Common myeloid progenitor, CD34-positive (primary cell): ENCODE data around the gene SLC22A23.
A peak's percentile ranks its signal among the peaks of the same experiment; 100 is the strongest.

Experiments
- CTCF ChIA-PET: fragments of 350-600 bp; sonication (Branson Sonifier 250); formaldehyde crosslinking; loops from one replicate; lab custom pipeline; 2021; ENCODE audit warnings: antibody characterized with exemption; lab: Charles Lee
- POLR2A ChIA-PET: fragments of 350-600 bp; sonication (Branson Sonifier 250); formaldehyde crosslinking; loops from one replicate; lab custom pipeline; 2021; ENCODE audit warnings: antibody characterized with exemption; lab: Charles Lee
- DNase-seq, 3 donors: peaks; one replicate each; pipeline versions ENCODE4 v3.0.0 to v3.0.0-alpha.2; 2013
- H3K27ac ChIP-seq, 2 experiments: 1 replicate in 1 of 2; 2 replicates in 1 of 2; pipeline ENCODE4 v1.7.0; 2013; ENCODE audit warnings: inconsistent platforms in 2 of 2, low read length in 2 of 2, mild to moderate bottlenecking in 2 of 2, low read depth in 1 of 2, moderate library complexity in 1 of 2; ENCODE audit not compliant: severe bottlenecking in 2 of 2, insufficient read depth in 1 of 2, poor library complexity in 1 of 2
- H3K27me3 ChIP-seq, 5 experiments: replicated peaks in 2 of 5; 1 replicate in 3 of 5; 2 replicates in 2 of 5; pipeline versions ENCODE4 v1.6.1 to v1.7.0; 2013; ENCODE audit warnings: low read length in 4 of 5, mild to moderate bottlenecking in 2 of 5, moderate library complexity in 2 of 5, inconsistent platforms in 1 of 5; ENCODE audit not compliant: insufficient read depth in 5 of 5, control insufficient read depth in 4 of 5
- H3K36me3 ChIP-seq, 4 experiments: 1 replicate in 2 of 4; 2 replicates in 2 of 4; pipeline versions ENCODE4 v1.6.1 to v1.7.0; 2013; ENCODE audit warnings: low read length in 3 of 4, control low read depth in 1 of 4, mild to moderate bottlenecking in 1 of 4; ENCODE audit not compliant: control insufficient read depth in 4 of 4, insufficient read depth in 4 of 4
- H3K4me1 ChIP-seq, 4 experiments: 1 replicate in 3 of 4; 2 replicates in 1 of 4; pipeline versions ENCODE4 v1.6.1 to v1.7.1; 2013; ENCODE audit warnings: low read length in 3 of 4, mild to moderate bottlenecking in 3 of 4, control low read depth in 1 of 4, inconsistent platforms in 1 of 4, moderate library complexity in 1 of 4; ENCODE audit not compliant: control insufficient read depth in 4 of 4, insufficient read depth in 4 of 4; ENCODE audit errors: control extremely low read depth in 1 of 4
- H3K4me3 ChIP-seq, 7 experiments: 1 replicate in 4 of 7; 2 replicates in 3 of 7; pipeline versions ENCODE4 v1.5.1 to v1.7.0; 2013; ENCODE audit warnings: mild to moderate bottlenecking in 7 of 7, low read length in 6 of 7, moderate library complexity in 6 of 7, inconsistent platforms in 2 of 7, low read depth in 2 of 7, control low read depth in 1 of 7; ENCODE audit not compliant: insufficient read depth in 4 of 7, control insufficient read depth in 1 of 7; ENCODE audit errors: extremely low read depth in 1 of 7
- H3K9me3 ChIP-seq, 5 experiments: 1 replicate in 4 of 5; 2 replicates in 1 of 5; pipeline versions ENCODE4 v1.6.1 to v1.7.1; 2013; ENCODE audit warnings: low read length in 4 of 5, mild to moderate bottlenecking in 2 of 5, inconsistent platforms in 1 of 5, low read depth in 1 of 5, moderate library complexity in 1 of 5; ENCODE audit not compliant: control insufficient read depth in 4 of 5, insufficient read depth in 2 of 5; ENCODE audit errors: control extremely low read depth in 1 of 5
- WGBS: methylation state at CpG from one replicate; pipeline ENCODE4 v1.1.5; 2013; ENCODE audit not compliant: insufficient coverage; 5-methylcytosine and 5-hydroxymethylcytosine counted together

Gene SLC22A23

GRCh38 chr6:3282476-3283236, 174.2 kb downstream of the SLC22A23 start:
- Histone ChIP-seq H3K9me3 (no peaks in the 10 kb centered on the region), H3K4me3 (no peak overlapping the region), H3K4me1 (peaks cover 0 to 7% (median 0%) of the 10 kb centered on the region in 4 experiments), H3K27me3 (no peaks in the 10 kb centered on the region), H3K27ac (no peak overlapping the region), H3K36me3 (peaks cover 0 to 23% (median 1%) of the 10 kb centered on the region in 4 experiments)
- CTCF ChIA-PET = interaction anchor here (1.4 to 10.2 kb wide), 5 partner anchors 10 to 696 kb away, joined by 4 to 121 read pairs (median 5); no protein-coding TSS in a partner anchor
- no peak for DNase-seq
- WGBS = 97% methylated on average over 19 of the region's 20 CpGs
- POLR2A ChIA-PET = no interaction called here

GRCh38 chr6:3281631-3282475, 175.0 kb downstream of the SLC22A23 start:
- ChIA-PET CTCF (interaction anchor here (0.6 to 10.2 kb wide), 9 partner anchors 9 to 708 kb away, joined by 3 to 121 read pairs (median 4); no protein-coding TSS in a partner anchor), POLR2A (no interaction called here)
- Histone ChIP-seq H3K36me3 (peaks cover 0 to 25% (median 1%) of the 10 kb centered on the region in 4 experiments), H3K27me3 (no peaks in the 10 kb centered on the region), H3K4me3 (no peak overlapping the region), H3K9me3 (no peaks in the 10 kb centered on the region), H3K4me1 (peaks cover 0 to 7% (median 0%) of the 10 kb centered on the region in 4 experiments), H3K27ac (no peak overlapping the region)
- WGBS = 86% methylated on average over 11 of the region's 13 CpGs
- peak in 2 of 3 donors; percentile 14 to 35 for DNase-seq

GRCh38 chr6:3280866-3281465, 175.9 kb downstream of the SLC22A23 start:
- POLR2A ChIA-PET = no interaction called here
- WGBS = 92% methylated on average over 11 of the region's 14 CpGs
- CTCF ChIA-PET = interaction anchor here (0.6 to 10.2 kb wide), 6 partner anchors 9 to 468 kb away, joined by 3 to 121 read pairs (median 4); no protein-coding TSS in a partner anchor
- Histone ChIP-seq H3K9me3 (no peaks in the 10 kb centered on the region), H3K36me3 (peaks cover 0 to 34% (median 1%) of the 10 kb centered on the region in 4 experiments), H3K4me1 (peaks cover 0 to 7% (median 0%) of the 10 kb centered on the region in 4 experiments), H3K4me3 (no peak overlapping the region), H3K27me3 (no peaks in the 10 kb centered on the region), H3K27ac (no peak overlapping the region)
- DNase-seq = no peak

- Histone ChIP-seq H3K9me3 (no peaks in the 10 kb centered on the region), H3K4me1 (peaks cover 0 to 7% (median 0%) of the 10 kb centered on the region in 4 experiments), H3K4me3 (no peak overlapping the region), H3K27me3 (no peaks in the 10 kb centered on the region), H3K27ac (no peak overlapping the region), H3K36me3 (peaks cover 0 to 34% (median 1%) of the 10 kb centered on the region in 4 experiments)
- CTCF ChIA-PET = interaction anchor here (0.7 to 10.2 kb wide), 12 partner anchors 11 to 704 kb away, joined by 3 to 121 read pairs (median 4); no protein-coding TSS in a partner anchor
- POLR2A ChIA-PET = interaction anchor here (0.9 kb wide), 1 partner anchor 453 kb away, joined by 3 read pairs; no protein-coding TSS in a partner anchor
- DNase-seq = no peak
- WGBS = 95% methylated on average over 8 of the region's 14 CpGs
These were observed 176.8 kb downstream of the SLC22A23 start for GRCh38 chr6:3280091-3280490.

GRCh38 chr6:3278691-3279090, 178.2 kb downstream of the SLC22A23 start:
- no peak overlapping the region for H3K4me3 ChIP-seq
- CTCF ChIA-PET = interaction anchor here (1.4 to 10.2 kb wide), 2 partner anchors 13 to 453 kb away, joined by 3 to 121 read pairs; no protein-coding TSS in a partner anchor
- POLR2A ChIA-PET = no interaction called here
- no peaks in the 10 kb centered on the region for H3K9me3 ChIP-seq
- no peak for DNase-seq
- 100% methylated on average over 1 of the region's 4 CpGs for WGBS
- peaks cover 0 to 7% (median 0%) of the 10 kb centered on the region in 4 experiments for H3K4me1 ChIP-seq
- peaks cover 0 to 41% (median 3%) of the 10 kb centered on the region in 4 experiments for H3K36me3 ChIP-seq
- no peak overlapping the region for H3K27ac ChIP-seq
- no peaks in the 10 kb centered on the region for H3K27me3 ChIP-seq

- ChIA-PET CTCF (interaction anchor here (1.5 to 10.2 kb wide), 2 partner anchors 454 to 701 kb away, joined by 4 to 121 read pairs; no protein-coding TSS in a partner anchor), POLR2A (no interaction called here)
- Histone ChIP-seq H3K4me3 (no peak overlapping the region), H3K4me1 (peaks cover 0 to 7% (median 0%) of the 10 kb centered on the region in 4 experiments), H3K36me3 (peaks cover 0 to 46% (median 5%) of the 10 kb centered on the region in 4 experiments), H3K27ac (no peak overlapping the region), H3K27me3 (no peaks in the 10 kb centered on the region), H3K9me3 (no peaks in the 10 kb centered on the region)
- 90% methylated on average over 9 of the region's 9 CpGs for WGBS
- no peak for DNase-seq
These were observed 178.9 kb downstream of the SLC22A23 start for GRCh38 chr6:3277851-3278416.
